Epithelial cell of esophagus (primary cell): Measurements from ENCODE around the gene PLXNC1.

ENCODE experiments used
- DNase-seq: peaks from one replicate; pipeline ENCODE4 v3.0.0; 2010; ENCODE audit warnings: low read depth
- H3K4me3 ChIP-seq: 2 replicates; pipeline ENCODE4 v1.5.1; 2011; ENCODE audit warnings: mild to moderate bottlenecking, low read length, control low read depth
- CTCF ChIP-seq: IDR thresholded peaks from 2 replicates; pipeline ENCODE4 v1.5.1; 2011; ENCODE audit warnings: low read depth, mild to moderate bottlenecking, low read length, control low read depth, inconsistent platforms; ENCODE audit not compliant: insufficient read depth; ENCODE audit errors: missing control alignments

Gene PLXNC1

GRCh38 chr12:94147991-94148738, at the start of gene PLXNC1:
Gene PLXNC1, plus strand, starts transcription at chr12:94148577. Its CDS starts 395 bp downstream, at chr12:94148972.
- no peak for TF ChIP-seq CTCF

GRCh38 chr12:94099191-94099590, 49.2 kb upstream of the PLXNC1 start:
- DNase-seq, result no peak
- no peak overlapping the region for H3K4me3 ChIP-seq
- no peak for TF ChIP-seq CTCF

More at GRCh38 chr12:94147991-94148738, at the start of gene PLXNC1:
- H3K4me3 ChIP-seq, result no peak within 1 kb of the TSS
- peak; percentile 4 for DNase-seq

- DNase-seq, result peak; percentile 42
- TF ChIP-seq CTCF, result no peak
- no peak overlapping the region for H3K4me3 ChIP-seq
Measured at GRCh38 chr12:94099632-94100031, 48.7 kb upstream of the PLXNC1 start.

- no peak overlapping the region for H3K4me3 ChIP-seq
Measured at GRCh38 chr12:94100211-94100627, 48.2 kb upstream of the PLXNC1 start.

GRCh38 chr12:94100990-94101737, 47.2 kb upstream of the PLXNC1 start:
- TF ChIP-seq CTCF, result peak; percentile 56

More at GRCh38 chr12:94100211-94100627, 48.2 kb upstream of the PLXNC1 start:
- DNase-seq, result peak; percentile 93
- TF ChIP-seq CTCF, result no peak

GRCh38 chr12:94101738-94102660, 46.4 kb upstream of the PLXNC1 start:
- peak overlapping the region; percentile 51 for H3K4me3 ChIP-seq
- TF ChIP-seq CTCF, result peak; percentile 82
- DNase-seq, result peak; percentile 85

More at GRCh38 chr12:94100990-94101737, 47.2 kb upstream of the PLXNC1 start:
- DNase-seq, result peak; percentile 66
- H3K4me3 ChIP-seq, result peak overlapping the region; percentile 51
